ENCODE measurements around the gene ASTN2.

The ASTN2 gene

GRCh38 chr9:117368684-117369230 is 46.1 kb downstream of the ASTN2 start:
- TF ChIP-seq GATA3 (IDR thresholded peaks at IDR 0.05; ENCODE audit: low read depth, low read length) (no peak), GATA2 (IDR thresholded peaks at IDR 0.05; ENCODE audit: low read depth, low read length) (no peak)

GRCh38 chr9:117365438-117365837 is 49.4 kb downstream of the ASTN2 start:
- TF ChIP-seq GATA3 (IDR thresholded peaks at IDR 0.05; ENCODE audit: low read depth, low read length) (no peak), GATA2 (IDR thresholded peaks at IDR 0.05; ENCODE audit: low read depth, low read length) (no peak)

DNA sequence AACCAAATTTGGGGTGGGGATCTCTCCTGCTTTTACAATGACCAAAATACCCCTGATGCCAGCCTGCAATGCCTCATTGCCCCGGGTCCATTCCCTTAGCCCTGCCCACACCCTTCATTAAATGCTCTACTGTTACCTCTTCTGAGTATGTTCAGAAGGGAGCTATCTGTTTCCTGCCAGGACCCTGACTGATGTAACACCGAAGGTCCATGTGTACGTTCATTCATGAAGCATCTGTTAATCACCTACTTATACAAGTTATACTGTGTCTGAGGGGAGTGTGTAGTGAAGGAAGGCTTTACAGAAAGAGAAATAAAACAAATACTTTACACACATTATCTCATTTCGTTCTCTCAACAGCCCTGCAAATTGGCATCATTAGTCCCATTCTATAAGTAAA is 51.9 kb downstream of the ASTN2 start:
- TF ChIP-seq GATA2 (IDR thresholded peaks at IDR 0.05; ENCODE audit: low read depth, low read length) (no peak), GATA3 (IDR thresholded peaks at IDR 0.05; ENCODE audit: low read depth, low read length) (no peak)

DNA sequence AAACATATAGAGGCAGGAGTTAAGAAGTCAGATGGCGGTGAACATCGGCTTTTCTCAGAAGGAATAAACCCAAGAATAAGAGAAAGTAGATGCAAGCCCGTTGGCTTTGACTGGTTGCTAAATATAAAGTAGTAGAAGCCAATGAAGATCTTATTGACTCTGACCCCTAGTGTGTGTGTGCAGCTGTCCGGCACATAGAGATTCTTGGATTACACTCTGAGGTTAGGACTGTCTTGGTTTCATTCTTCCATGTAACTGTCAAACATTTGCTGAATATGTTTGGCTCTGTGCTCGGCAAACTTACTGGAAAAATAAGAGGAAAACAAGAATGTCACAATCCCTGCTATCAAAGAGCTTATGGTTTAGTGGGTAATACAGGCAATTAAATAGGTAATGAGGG is 54.9 kb downstream of the ASTN2 start:
- TF ChIP-seq GATA2 (IDR thresholded peaks at IDR 0.05; ENCODE audit: low read depth, low read length) (no peak), GATA3 (IDR thresholded peaks at IDR 0.05; ENCODE audit: low read depth, low read length) (no peak)

DNA sequence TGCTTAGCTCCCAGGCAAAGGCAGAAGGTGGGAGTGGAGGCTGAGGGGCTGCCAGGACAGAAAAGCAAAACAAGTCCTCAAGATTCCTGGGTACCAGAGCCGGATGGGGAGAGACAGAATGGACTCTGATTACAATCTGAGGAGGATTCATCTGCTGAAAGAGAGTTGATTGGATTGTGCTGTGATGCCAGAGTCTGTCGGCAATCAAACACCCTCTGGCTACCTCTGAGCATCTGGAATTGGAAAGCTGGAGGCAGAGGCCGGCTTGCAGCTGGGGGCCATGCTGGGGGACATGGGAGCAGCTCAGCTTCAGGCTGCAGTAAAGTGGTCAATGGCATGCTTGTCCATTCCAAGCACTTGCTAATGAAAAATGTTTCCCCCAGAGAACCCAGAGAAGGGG is 59.3 kb downstream of the ASTN2 start:
- TF ChIP-seq GATA2 (IDR thresholded peaks at IDR 0.05; ENCODE audit: low read depth, low read length) = peak; percentile 96
- TF ChIP-seq GATA3 (IDR thresholded peaks at IDR 0.05; ENCODE audit: low read depth, low read length) = peak; percentile 87

DNA sequence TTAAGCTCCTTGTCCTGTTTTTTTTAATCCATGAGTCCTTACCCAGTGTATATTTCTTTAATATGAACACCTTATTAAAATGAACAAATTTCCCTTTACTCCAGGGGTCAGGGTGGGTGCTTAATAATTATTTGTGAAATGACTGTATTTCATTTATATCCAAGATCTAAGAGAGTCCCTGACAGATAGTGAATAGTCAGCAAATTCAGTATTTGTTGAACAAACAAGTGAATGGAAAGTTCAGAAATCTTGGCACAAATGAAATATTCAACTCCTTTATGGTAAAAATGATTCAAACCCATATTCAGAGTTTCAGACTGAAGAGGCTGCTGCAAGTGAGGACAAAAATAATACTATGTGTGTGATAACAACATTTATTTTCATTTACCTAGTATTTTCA is 59.9 kb downstream of the ASTN2 start:
- TF ChIP-seq GATA3 (IDR thresholded peaks at IDR 0.05; ENCODE audit: low read depth, low read length) = no peak
- no peak for TF ChIP-seq GATA2 (IDR thresholded peaks at IDR 0.05; ENCODE audit: low read depth, low read length)

GRCh38 chr9:117354244-117354847 is 60.5 kb downstream of the ASTN2 start:
- TF ChIP-seq GATA3 (IDR thresholded peaks at IDR 0.05; ENCODE audit: low read depth, low read length) = no peak
- no peak for TF ChIP-seq GATA2 (IDR thresholded peaks at IDR 0.05; ENCODE audit: low read depth, low read length)

GRCh38 chr9:117344892-117345660 is 69.8 kb downstream of the ASTN2 start:
- TF ChIP-seq GATA3 (IDR thresholded peaks at IDR 0.05; ENCODE audit: low read depth, low read length) (no peak), GATA2 (IDR thresholded peaks at IDR 0.05; ENCODE audit: low read depth, low read length) (peak; percentile 58; the same call in 1 of the 2 replicates)

GRCh38 chr9:117343427-117343826 is 71.4 kb downstream of the ASTN2 start:
- no peak for TF ChIP-seq GATA2 (IDR thresholded peaks at IDR 0.05; ENCODE audit: low read depth, low read length)
- TF ChIP-seq GATA3 (IDR thresholded peaks at IDR 0.05; ENCODE audit: low read depth, low read length) = no peak

- TF ChIP-seq GATA3 (IDR thresholded peaks at IDR 0.05; ENCODE audit: low read depth, low read length) = no peak
Observed at GRCh38 chr9:117341151-117341550, 73.7 kb downstream of the ASTN2 start.

GRCh38 chr9:117340422-117340821 is 74.4 kb downstream of the ASTN2 start:
- TF ChIP-seq GATA3 (IDR thresholded peaks at IDR 0.05; ENCODE audit: low read depth, low read length) (no peak), GATA2 (IDR thresholded peaks at IDR 0.05; ENCODE audit: low read depth, low read length) (no peak)

DNA sequence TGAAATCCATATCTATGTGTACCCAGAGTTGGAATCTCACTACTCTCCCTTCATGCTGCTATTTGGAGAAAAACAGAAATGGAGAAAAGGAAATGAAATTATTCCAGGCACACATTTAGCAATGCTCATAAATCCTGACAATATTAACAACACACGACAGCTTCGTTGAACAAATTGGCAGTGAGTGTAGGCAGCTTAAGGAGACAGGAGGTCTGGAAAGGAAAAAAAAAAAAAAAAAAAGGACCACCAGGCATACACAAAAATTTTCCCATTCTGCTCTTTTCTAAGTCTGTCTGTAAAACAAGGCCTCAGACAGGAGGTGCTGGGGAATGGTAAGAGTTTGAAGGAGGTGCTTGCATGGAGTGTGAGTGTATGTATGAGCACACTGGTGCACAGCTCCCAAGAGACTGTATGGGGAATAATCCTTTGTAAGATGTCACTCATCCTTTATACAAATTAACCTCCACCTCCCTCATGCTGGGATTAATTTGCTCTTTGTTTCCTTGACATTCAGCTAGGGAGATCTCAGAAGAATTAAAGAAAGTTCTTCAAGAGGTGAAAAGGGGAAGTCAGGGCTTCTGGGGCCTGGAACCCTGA is 78.9 kb downstream of the ASTN2 start:
- TF ChIP-seq GATA2 (IDR thresholded peaks at IDR 0.05; ENCODE audit: low read depth, low read length) (no peak), GATA3 (IDR thresholded peaks at IDR 0.05; ENCODE audit: low read depth, low read length) (no peak)

GRCh38 chr9:117334101-117334500 is 80.8 kb downstream of the ASTN2 start:
- TF ChIP-seq GATA3 (IDR thresholded peaks at IDR 0.05; ENCODE audit: low read depth, low read length) (no peak), GATA2 (IDR thresholded peaks at IDR 0.05; ENCODE audit: low read depth, low read length) (no peak)

GRCh38 chr9:117325831-117326230 is 89.0 kb downstream of the ASTN2 start:
- TF ChIP-seq GATA3 (IDR thresholded peaks at IDR 0.05; ENCODE audit: low read depth, low read length) (no peak), GATA2 (IDR thresholded peaks at IDR 0.05; ENCODE audit: low read depth, low read length) (no peak)

Data from SH-SY5Y (cell line).